ENCODE data around the gene BCAR1. TPM values are rescaled to one million over a fixed set of nuclear protein-coding genes. Genes with fewer than 3 reads are reported as not detected.

The BCAR1 gene
- total RNA-seq, 1 experiment from 2014 or later = 19.7 TPM

GRCh38 chr16:75204410-75204758 lies 47.0 kb downstream of the BCAR1 start:
- DNase-seq (ENCODE audit: low read depth) = no peak

- no peak for DNase-seq (ENCODE audit: low read depth)
Observed at GRCh38 chr16:75203667-75204409, 47.6 kb downstream of the BCAR1 start.

- DNase-seq (ENCODE audit: low read depth) = no peak
Observed at GRCh38 chr16:75203096-75203495, 48.3 kb downstream of the BCAR1 start.

- no peak for DNase-seq (ENCODE audit: low read depth)
Observed at GRCh38 chr16:75202069-75202590, 49.3 kb downstream of the BCAR1 start.

GRCh38 chr16:75198135-75198600 lies 53.3 kb downstream of the BCAR1 start:
- peak; percentile 61 for DNase-seq (ENCODE audit: low read depth)

- DNase-seq (ENCODE audit: low read depth) = no peak
Observed at GRCh38 chr16:75197522-75198134, 53.8 kb downstream of the BCAR1 start.

GRCh38 chr16:75196836-75197235 lies 54.6 kb downstream of the BCAR1 start:
- DNase-seq (ENCODE audit: low read depth) = no peak

GRCh38 chr16:75195811-75196790 lies 55.3 kb downstream of the BCAR1 start:
- DNase-seq (ENCODE audit: low read depth) = no peak

GRCh38 chr16:75193730-75194444 lies 57.5 kb downstream of the BCAR1 start:
- DNase-seq (ENCODE audit: low read depth) = no peak

GRCh38 chr16:75193265-75193650 lies 58.2 kb downstream of the BCAR1 start:
- no peak for DNase-seq (ENCODE audit: low read depth)

- no peak for DNase-seq (ENCODE audit: low read depth)
Observed at GRCh38 chr16:75192606-75193264, 58.7 kb downstream of the BCAR1 start.

- DNase-seq (ENCODE audit: low read depth) = no peak
Observed at GRCh38 chr16:75189638-75190245, 61.7 kb downstream of the BCAR1 start.

- no peak for DNase-seq (ENCODE audit: low read depth)
Observed at GRCh38 chr16:75188832-75189477, 62.5 kb downstream of the BCAR1 start.

- no peak for DNase-seq (ENCODE audit: low read depth)
Observed at GRCh38 chr16:75181630-75182029, 69.8 kb downstream of the BCAR1 start.

- no peak for DNase-seq (ENCODE audit: low read depth)
Observed at GRCh38 chr16:75179208-75179607, 72.2 kb downstream of the BCAR1 start.

Other genes with a start within 250 kb of the BCAR1 start
- gene LDHD, start 134.8 kb downstream of the BCAR1 start, total RNA-seq (2014; rRNA removed; shearing (Covaris generic)) = 0.68 and 0.96 TPM in 2 replicates
- gene ZFP1, start 103.1 kb downstream of the BCAR1 start, total RNA-seq (2014; rRNA removed; shearing (Covaris generic)) = 17.2 and 21.3 TPM in 2 replicates
- gene CTRB2, start 44.5 kb downstream of the BCAR1 start, total RNA-seq (2014; rRNA removed; shearing (Covaris generic)) = not detected in 2 replicates
- not detected in 2 replicates for gene CTRB1, start 32.6 kb downstream of the BCAR1 start, total RNA-seq (2014; rRNA removed; shearing (Covaris generic))
- gene CFDP1, start 181.9 kb upstream of the BCAR1 start, total RNA-seq (2014; rRNA removed; shearing (Covaris generic)) = 82.6 and 86.9 TPM in 2 replicates
- gene TMEM170A, start 213.1 kb upstream of the BCAR1 start, total RNA-seq (2014; rRNA removed; shearing (Covaris generic)) = 14.2 and 19.6 TPM in 2 replicates
- 0.96 and 1.3 TPM in 2 replicates for gene CHST6, start 243.8 kb upstream of the BCAR1 start, total RNA-seq (2014; rRNA removed; shearing (Covaris generic))

Data from RPMI7951 (cell line).